DND-41 (cell line): Measurements from ENCODE around the gene RASAL2.

Experiments
- ATAC-seq: fragments of 200-7000 bp; cut with Tn5 transposase; 3 replicates; pipeline ENCODE4 v1.9.1; 2021; ENCODE audit warnings: low read depth; ENCODE audit not compliant: insufficient read depth
- DNase-seq: peaks from one replicate; pipeline ENCODE4 v3.0.0-alpha.2; 2020
- H2AFZ ChIP-seq: 2 replicates; pipeline ENCODE4 v1.6.0; 2012; ENCODE audit warnings: low read depth, low read length
- H3K27ac ChIP-seq: 2 replicates; pipeline ENCODE4 v1.5.1; 2012; ENCODE audit warnings: low read length, inconsistent platforms
- H3K27me3 ChIP-seq: fragments of 200-600 bp; sonication (generic); 2 replicates; pipeline ENCODE4 v1.6.0; 2012; ENCODE audit warnings: low read length, mild to moderate bottlenecking, inconsistent platforms; ENCODE audit not compliant: insufficient read depth, poor library complexity
- H3K36me3 ChIP-seq: 2 replicates; pipeline ENCODE4 v1.5.1; 2012; ENCODE audit warnings: low read length, inconsistent platforms; ENCODE audit not compliant: insufficient read depth
- H3K4me1 ChIP-seq: 2 replicates; pipeline ENCODE4 v1.5.1; 2012; ENCODE audit warnings: mild to moderate bottlenecking, low read length; ENCODE audit not compliant: insufficient read depth
- H3K4me2 ChIP-seq: 2 replicates; pipeline ENCODE4 v1.6.0; 2012; ENCODE audit warnings: mild to moderate bottlenecking, moderate library complexity, low read length, inconsistent platforms; ENCODE audit not compliant: insufficient read depth
- H3K4me3 ChIP-seq, 2 experiments: fragments of 200-600 bp in 1 of 2; shearing (Covaris generic) in 1 of 2; 2 replicates each; pipeline ENCODE4 v1.5.1; 2012 to 2016; ENCODE audit warnings: inconsistent platforms in 2 of 2, low read length in 2 of 2, mild to moderate bottlenecking in 2 of 2, low read depth in 1 of 2, moderate library complexity in 1 of 2
- H3K79me2 ChIP-seq: 2 replicates; pipeline ENCODE4 v1.6.0; 2012; ENCODE audit warnings: low read length, inconsistent platforms; ENCODE audit not compliant: insufficient read depth
- H3K9ac ChIP-seq: 2 replicates; pipeline ENCODE4 v1.6.0; 2012; ENCODE audit warnings: low read depth, mild to moderate bottlenecking, inconsistent platforms, low read length, moderate library complexity
- H3K9me3 ChIP-seq: 2 replicates; pipeline ENCODE4 v1.5.1; 2012; ENCODE audit warnings: low read length, moderate library complexity, mild to moderate bottlenecking, inconsistent platforms; ENCODE audit not compliant: insufficient read depth, severe bottlenecking
- H4K20me1 ChIP-seq: 2 replicates; pipeline ENCODE4 v1.6.0; 2012; ENCODE audit warnings: low read length; ENCODE audit not compliant: insufficient read depth
- EZH2 ChIP-seq: IDR thresholded peaks from 3 replicates; pipeline ENCODE4 v1.6.1; 2012; ENCODE audit warnings: borderline replicate concordance, low read depth, mild to moderate bottlenecking, moderate library complexity, low read length, inconsistent platforms; ENCODE audit not compliant: severe bottlenecking
- TF ChIP-seq, protein P1 (sequence below): IDR thresholded peaks from 2 replicates; pipeline ENCODE4 v1.5.1; 2012; ENCODE audit warnings: borderline replicate concordance, low read length, moderate library complexity, mild to moderate bottlenecking; ENCODE audit not compliant: poor library complexity, severe bottlenecking; ENCODE audit errors: extremely low read depth

Gene RASAL2

GRCh38 chr1:178126741-178127185 is 32.9 kb downstream of the RASAL2 start:
- TF ChIP-seq EZH2 = no peak
- TF ChIP-seq, protein P1, sequence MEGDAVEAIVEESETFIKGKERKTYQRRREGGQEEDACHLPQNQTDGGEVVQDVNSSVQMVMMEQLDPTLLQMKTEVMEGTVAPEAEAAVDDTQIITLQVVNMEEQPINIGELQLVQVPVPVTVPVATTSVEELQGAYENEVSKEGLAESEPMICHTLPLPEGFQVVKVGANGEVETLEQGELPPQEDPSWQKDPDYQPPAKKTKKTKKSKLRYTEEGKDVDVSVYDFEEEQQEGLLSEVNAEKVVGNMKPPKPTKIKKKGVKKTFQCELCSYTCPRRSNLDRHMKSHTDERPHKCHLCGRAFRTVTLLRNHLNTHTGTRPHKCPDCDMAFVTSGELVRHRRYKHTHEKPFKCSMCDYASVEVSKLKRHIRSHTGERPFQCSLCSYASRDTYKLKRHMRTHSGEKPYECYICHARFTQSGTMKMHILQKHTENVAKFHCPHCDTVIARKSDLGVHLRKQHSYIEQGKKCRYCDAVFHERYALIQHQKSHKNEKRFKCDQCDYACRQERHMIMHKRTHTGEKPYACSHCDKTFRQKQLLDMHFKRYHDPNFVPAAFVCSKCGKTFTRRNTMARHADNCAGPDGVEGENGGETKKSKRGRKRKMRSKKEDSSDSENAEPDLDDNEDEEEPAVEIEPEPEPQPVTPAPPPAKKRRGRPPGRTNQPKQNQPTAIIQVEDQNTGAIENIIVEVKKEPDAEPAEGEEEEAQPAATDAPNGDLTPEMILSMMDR = no peak
- H4K20me1 ChIP-seq = no peaks in the 10 kb centered on the region
- H3K9me3 ChIP-seq = no peaks in the 10 kb centered on the region
- H3K4me2 ChIP-seq = no peak overlapping the region
- no peak overlapping the region for H2AFZ ChIP-seq
- no peaks in the 10 kb centered on the region for H3K36me3 ChIP-seq
- no peaks in the 10 kb centered on the region for H3K79me2 ChIP-seq
- ATAC-seq (no peak), DNase-seq (no peak)
- peaks cover 2% of the 10 kb centered on the region for H3K27me3 ChIP-seq
- no peak overlapping the region for H3K27ac ChIP-seq
- H3K9ac ChIP-seq = no peak overlapping the region
- no peak overlapping the region for H3K4me3 ChIP-seq
- no peaks in the 10 kb centered on the region for H3K4me1 ChIP-seq

- H3K9ac ChIP-seq = no peak overlapping the region
- H3K4me2 ChIP-seq = no peak overlapping the region
- no peak overlapping the region for H3K27ac ChIP-seq
- no peak overlapping the region for H2AFZ ChIP-seq
- no peaks in the 10 kb centered on the region for H3K9me3 ChIP-seq
- TF ChIP-seq, protein P1 = no peak
- TF ChIP-seq EZH2 = no peak
- H3K4me3 ChIP-seq = no peak overlapping the region
- DNase-seq = no peak
- H4K20me1 ChIP-seq = no peaks in the 10 kb centered on the region
- H3K27me3 ChIP-seq = peaks cover 2% of the 10 kb centered on the region
- no peaks in the 10 kb centered on the region for H3K4me1 ChIP-seq
- no peaks in the 10 kb centered on the region for H3K79me2 ChIP-seq
- no peak for ATAC-seq
- no peaks in the 10 kb centered on the region for H3K36me3 ChIP-seq
These were observed 33.7 kb downstream of the RASAL2 start for GRCh38 chr1:178127482-178128191.

DNA sequence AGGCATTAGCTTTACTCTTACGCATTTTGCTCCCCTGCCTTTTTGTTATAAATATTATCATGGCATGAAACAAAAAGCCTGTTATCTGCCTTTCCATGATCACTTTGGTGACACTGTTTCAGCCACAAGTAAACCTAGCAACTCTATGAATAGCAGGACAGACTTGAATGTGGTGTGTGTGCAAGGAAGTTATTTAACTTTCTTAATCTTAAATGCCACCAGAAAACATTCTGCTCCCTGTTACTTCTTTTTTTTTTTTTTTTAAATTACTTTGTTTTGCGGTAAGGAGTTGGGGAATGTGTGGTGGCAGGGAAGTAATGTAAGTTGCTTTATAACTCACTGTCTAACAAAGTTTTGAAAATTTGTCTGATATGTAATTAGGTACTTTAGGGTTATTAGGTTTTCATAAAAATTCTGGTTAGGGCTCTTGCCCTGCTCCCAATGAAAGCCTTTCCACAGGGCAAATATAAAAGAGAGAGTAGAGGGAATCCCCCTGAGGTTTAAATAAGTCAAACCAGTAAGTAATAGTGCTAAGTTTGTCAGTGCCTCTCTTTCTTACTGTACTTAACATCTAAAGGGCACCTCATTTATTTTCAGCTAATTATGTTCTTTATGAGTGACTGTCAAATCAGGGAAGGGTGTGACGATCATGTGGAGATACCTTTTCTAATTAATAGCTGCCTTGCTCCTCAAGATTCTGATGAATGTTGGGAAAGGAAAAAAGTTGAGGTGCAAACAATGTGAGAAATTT is 39.5 kb downstream of the RASAL2 start:
- Histone ChIP-seq H3K9ac (no peak overlapping the region), H3K9me3 (no peaks in the 10 kb centered on the region), H3K4me1 (no peaks in the 10 kb centered on the region), H3K27me3 (peaks cover 2% of the 10 kb centered on the region), H3K4me2 (no peak overlapping the region), H3K27ac (no peak overlapping the region), H4K20me1 (no peaks in the 10 kb centered on the region), H3K36me3 (no peaks in the 10 kb centered on the region), H3K4me3 (no peak overlapping the region), H3K79me2 (no peaks in the 10 kb centered on the region), H2AFZ (no peak overlapping the region)
- TF ChIP-seq EZH2 = no peak
- TF ChIP-seq, protein P1 = no peak
- ATAC-seq (no peak), DNase-seq (no peak)
